ELR (cell line): Measurements from ENCODE around the gene AKAP17A.
"Not testable (repeated sequence)": the region's sequence is repeated elsewhere in the genome, so short reads cannot be mapped to it uniquely, and the experiment has no call there.

Experiments
- DNase-seq: peaks from one replicate; pipeline ENCODE4 v3.0.0-alpha.2; 2015; ENCODE audit warnings: low read depth

AKAP17A gene

DNA sequence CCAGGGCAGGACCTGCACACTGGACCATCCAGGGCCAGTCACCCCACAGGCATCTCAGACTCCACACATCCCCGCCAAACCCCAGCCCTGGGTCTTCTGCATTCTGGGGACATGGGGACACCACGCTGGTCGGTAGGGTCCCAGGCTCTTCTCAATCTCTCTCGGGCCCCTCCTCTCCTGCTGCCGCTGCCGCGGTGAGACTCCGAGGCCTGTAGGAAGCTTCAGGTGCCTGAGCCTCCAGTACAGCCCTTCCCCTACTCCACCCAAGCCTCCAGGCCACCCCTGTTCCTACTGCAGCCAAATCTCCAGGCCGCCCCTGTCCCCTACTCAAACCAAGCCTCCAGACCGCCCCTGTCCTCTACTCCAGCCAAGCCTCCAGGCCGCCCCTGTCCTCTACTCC is 17.9 kb downstream of the AKAP17A start:
- no peak for DNase-seq

DNA sequence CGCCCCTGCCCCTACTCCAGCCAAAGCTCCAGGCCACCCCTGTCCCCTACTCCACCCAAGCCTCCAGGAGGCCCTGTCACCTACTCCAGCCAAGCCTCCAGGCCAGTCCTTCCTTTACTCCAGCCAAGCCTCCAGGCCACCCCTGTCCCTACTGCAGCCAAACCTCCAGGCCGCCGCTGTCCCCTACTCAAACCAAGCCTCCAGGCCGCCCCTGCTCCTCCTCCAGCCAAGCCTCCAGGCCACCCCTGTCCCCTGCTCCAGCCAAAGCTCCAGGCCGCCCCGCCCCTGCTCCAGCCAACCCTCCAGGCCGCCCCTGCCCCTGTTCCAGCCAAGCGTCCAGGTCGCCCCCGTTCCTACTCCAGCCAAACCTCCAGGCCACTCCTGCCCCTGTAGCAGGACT is 18.4 kb downstream of the AKAP17A start:
- no peak for DNase-seq

DNA sequence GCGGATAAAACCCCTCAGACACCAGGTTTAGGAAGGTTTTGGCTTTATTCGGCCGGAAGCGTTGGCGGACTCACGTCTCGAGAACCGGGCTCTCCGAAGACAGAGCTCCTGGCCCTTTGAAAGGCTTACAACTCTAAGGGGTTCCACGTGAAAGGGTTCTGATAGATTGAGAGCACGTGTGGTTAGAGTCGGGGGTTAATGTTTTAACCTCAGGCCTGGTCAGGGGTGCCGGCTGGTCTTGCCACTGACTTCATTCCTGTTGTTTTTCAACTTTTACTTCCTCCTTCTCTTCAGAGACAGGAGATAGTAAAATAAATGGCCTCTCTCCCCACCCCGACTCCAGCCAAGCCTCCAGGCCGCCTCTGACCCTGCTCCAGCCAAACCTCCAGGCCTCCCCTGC is 18.8 kb downstream of the AKAP17A start:
- no peak for DNase-seq

DNA sequence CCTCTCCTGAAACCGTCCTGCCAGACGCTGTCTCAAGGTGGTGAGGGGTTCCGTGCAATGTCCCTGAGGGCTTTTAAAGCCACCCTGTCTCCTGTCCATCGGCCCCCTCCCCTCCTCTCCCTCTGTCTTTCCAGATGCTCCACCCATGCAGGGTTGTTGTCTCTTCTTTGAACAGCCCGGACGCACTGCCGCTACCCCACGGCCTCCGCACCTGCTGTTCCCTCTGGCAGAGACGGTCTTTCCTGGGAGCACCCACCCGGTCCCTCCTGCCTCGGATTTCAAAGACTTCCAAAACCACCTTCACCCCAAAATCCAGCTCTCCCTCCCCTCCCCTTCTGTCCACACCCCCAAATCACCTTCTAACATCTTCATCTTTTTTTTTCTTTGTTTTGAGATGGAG is 19.3 kb downstream of the AKAP17A start:
- DNase-seq = no peak

GRCh38 chrX:1612641-1613286 is 21.4 kb downstream of the AKAP17A start:
- DNase-seq = no peak

GRCh38 chrX:1614927-1615326 is 23.5 kb downstream of the AKAP17A start, which contains the start of gene ASMT:
TSS of gene ASMT (plus strand) at chrX:1615059. CDS start at chrX:1615200, 141 bp downstream.
- DNase-seq = no peak

DNA sequence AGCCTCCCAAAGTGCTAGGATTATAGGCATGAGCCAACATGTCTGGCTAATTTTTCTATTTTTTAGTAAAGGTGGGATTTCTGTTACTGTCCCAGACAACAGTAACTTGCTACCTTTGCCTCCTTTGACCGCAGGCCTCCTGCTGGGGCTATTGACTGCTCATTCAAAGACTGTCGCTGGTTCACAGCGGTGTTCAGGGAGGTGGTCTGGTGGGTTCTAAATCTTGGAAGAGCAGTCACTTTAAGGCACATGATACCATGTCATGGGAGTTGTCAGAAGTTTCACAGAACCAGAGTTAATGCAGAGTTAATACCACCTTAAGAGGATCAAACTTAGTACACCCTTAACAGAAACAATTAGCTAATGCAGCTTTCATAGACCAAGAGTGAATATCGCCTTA is 27.3 kb downstream of the AKAP17A start:
- DNase-seq = no peak

DNA sequence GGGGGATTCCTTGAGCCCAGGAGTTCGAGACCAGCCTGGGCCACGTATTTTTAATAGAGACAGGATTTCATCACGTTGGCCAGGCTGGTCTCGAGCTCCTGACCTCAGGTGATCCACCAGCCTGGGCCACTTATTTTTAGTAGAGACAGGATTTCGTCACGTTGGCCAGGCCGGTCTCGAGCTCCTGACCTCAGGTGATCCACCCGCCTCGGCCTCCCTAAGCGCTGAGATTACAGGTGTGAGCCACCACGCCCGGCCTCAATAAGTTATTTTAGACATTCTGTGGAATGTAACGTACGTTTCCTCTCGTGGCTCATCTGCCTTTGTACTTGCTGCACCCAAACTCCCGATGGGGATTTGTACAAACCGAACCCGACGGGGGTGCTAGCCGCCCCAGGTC is 32.3 kb downstream of the AKAP17A start:
- no peak for DNase-seq

- DNase-seq = not testable (repeated sequence)
Measured at GRCh38 chrX:1624158-1624860, 32.9 kb downstream of the AKAP17A start.

- DNase-seq = not testable (repeated sequence)
Measured at GRCh38 chrX:1624861-1625215, 33.4 kb downstream of the AKAP17A start.

GRCh38 chrX:1629244-1629643 is 37.8 kb downstream of the AKAP17A start:
- DNase-seq = no peak

DNA sequence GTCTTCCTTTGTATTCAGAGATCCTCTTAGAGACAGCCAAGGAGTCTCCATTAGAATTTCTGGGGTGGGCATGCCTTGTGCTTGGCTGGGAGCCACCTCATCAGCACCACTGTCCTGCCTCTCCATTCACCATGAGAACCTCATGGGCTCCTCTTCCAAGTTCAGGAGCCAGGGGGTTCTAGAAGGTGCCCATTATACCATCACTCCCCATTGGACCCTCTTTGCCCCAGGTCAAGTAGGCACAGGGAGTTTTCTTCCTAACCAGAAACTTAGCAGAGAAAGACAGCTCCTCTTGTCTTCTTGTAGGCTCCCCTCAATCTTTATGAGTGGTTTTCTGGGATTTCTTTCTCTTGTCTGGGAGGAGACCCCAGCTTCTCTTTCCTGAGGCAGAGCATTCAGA is 54.6 kb downstream of the AKAP17A start:
- no peak for DNase-seq

DNA sequence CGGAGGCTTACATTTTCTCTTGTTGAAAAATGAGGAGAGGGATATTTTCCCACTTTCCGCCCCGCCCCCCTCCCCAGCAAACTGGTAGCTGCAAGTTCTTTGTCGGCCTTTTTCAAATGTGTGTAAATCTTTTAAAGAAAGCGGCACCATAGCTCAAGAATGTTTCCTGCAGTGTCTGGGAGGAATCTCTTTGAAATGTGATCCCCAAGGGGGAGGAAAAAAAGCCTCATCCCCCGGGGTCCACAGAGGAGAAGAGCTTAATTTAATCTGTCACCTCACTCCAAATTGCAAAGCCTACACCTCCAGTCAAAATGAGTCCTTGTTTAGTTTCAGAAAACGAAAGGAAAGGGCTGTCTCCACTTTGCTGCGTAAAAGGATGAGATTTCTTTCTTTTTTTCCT is 58.2 kb downstream of the AKAP17A start:
- DNase-seq = no peak
